Fibroblast of lung (primary cell): Measurements from ENCODE around the gene IGFL4. TPM values are rescaled to one million over a fixed set of nuclear protein-coding genes. Genes with fewer than 3 reads are reported as not detected.

Source experiments
- DNase-seq, 2 donors: peaks; one replicate each; pipeline versions ENCODE4 v3.0.0 to v3.0.0-alpha.2; 2010; ENCODE audit warnings: low read depth in 2 of 2
- H2AFZ ChIP-seq: 2 replicates; pipeline ENCODE4 v1.5.1; 2012; ENCODE audit warnings: low read length, control low read depth, inconsistent platforms
- H3K27ac ChIP-seq: 2 replicates; pipeline ENCODE4 v1.5.1; 2011; ENCODE audit warnings: low read length, control low read depth; ENCODE audit not compliant: insufficient read depth
- H3K27me3 ChIP-seq: 2 replicates; pipeline ENCODE4 v1.5.1; 2011; ENCODE audit warnings: mild to moderate bottlenecking, low read length; ENCODE audit not compliant: control insufficient read depth, insufficient read depth
- H3K36me3 ChIP-seq: 2 replicates; pipeline ENCODE4 v1.5.1; 2011; ENCODE audit warnings: low read length; ENCODE audit not compliant: control insufficient read depth, insufficient read depth
- H3K4me1 ChIP-seq: 2 replicates; pipeline ENCODE4 v1.5.1; 2011; ENCODE audit warnings: low read length; ENCODE audit not compliant: control insufficient read depth, insufficient read depth; ENCODE audit errors: extremely low read depth
- H3K4me2 ChIP-seq: 2 replicates; pipeline ENCODE4 v1.5.1; 2011; ENCODE audit warnings: low read length, control low read depth; ENCODE audit not compliant: insufficient read depth; ENCODE audit errors: extremely low read depth
- H3K4me3 ChIP-seq, 4 experiments: fragments of 200-600 bp in 1 of 4; sonication (generic) in 1 of 4; replicated peaks in 1 of 4; 2 replicates each; pipeline ENCODE4 v1.5.1; 2011 to 2016; ENCODE audit warnings: low read length in 4 of 4, low read depth in 3 of 4, mild to moderate bottlenecking in 3 of 4, control low read depth in 2 of 4, inconsistent platforms in 1 of 4, mixed read lengths in 1 of 4; ENCODE audit not compliant: insufficient read depth in 1 of 4; ENCODE audit errors: control extremely low read depth in 1 of 4
- H3K79me2 ChIP-seq: 2 replicates; pipeline ENCODE4 v1.5.1; 2012; ENCODE audit warnings: mild to moderate bottlenecking, low read length, inconsistent platforms; ENCODE audit not compliant: control insufficient read depth, insufficient read depth
- H3K9ac ChIP-seq: 2 replicates; pipeline ENCODE4 v1.5.1; 2011; ENCODE audit warnings: mild to moderate bottlenecking, low read length, control low read depth; ENCODE audit not compliant: insufficient read depth
- H3K9me3 ChIP-seq: 2 replicates; pipeline ENCODE4 v1.5.1; 2012; ENCODE audit warnings: low read depth, low read length; ENCODE audit not compliant: control insufficient read depth, insufficient read depth
- H4K20me1 ChIP-seq: 2 replicates; pipeline ENCODE4 v1.5.1; 2011; ENCODE audit warnings: low read length; ENCODE audit not compliant: control insufficient read depth, insufficient read depth; ENCODE audit errors: extremely low read depth
- CTCF ChIP-seq, 2 donors: IDR thresholded peaks in 1 of 2; conservative IDR thresholded peaks in 1 of 2; 1 replicate in 1 of 2; 2 replicates in 1 of 2; pipeline ENCODE4 v1.5.1; 2011 to 2012; ENCODE audit warnings: low read length in 2 of 2, control low read depth in 1 of 2, inconsistent platforms in 1 of 2, low read depth in 1 of 2, mild to moderate bottlenecking in 1 of 2
- EZH2 ChIP-seq: IDR thresholded peaks from 2 replicates; pipeline ENCODE4 v1.5.1; 2012; ENCODE audit warnings: low read length, control low read depth, mild to moderate bottlenecking; ENCODE audit errors: missing control alignments
- polyA plus RNA-seq, 2 donors: library from polyadenylated mRNA; depleted of rRNA in 1 of 2; stranded (reverse) in 1 of 2; unstranded in 1 of 2; fragments of >200 nt; gene quantifications; 2 replicates each; pipeline ENCODE4 v1.2.1, GENCODE V29; 2011 to 2012; ENCODE audit warnings: missing spikeins in 1 of 2
- total RNA-seq: library from RNA; depleted of rRNA; stranded (reverse); fragments of >200 nt; gene quantifications from 2 replicates; pipeline ENCODE4 v1.2.1, GENCODE V29; 2014

The IGFL4 gene
- total and polyA plus RNA-seq, 2 donors (not counting 1 experiment from before 2014, with no cell fraction given), result not detected

DNA sequence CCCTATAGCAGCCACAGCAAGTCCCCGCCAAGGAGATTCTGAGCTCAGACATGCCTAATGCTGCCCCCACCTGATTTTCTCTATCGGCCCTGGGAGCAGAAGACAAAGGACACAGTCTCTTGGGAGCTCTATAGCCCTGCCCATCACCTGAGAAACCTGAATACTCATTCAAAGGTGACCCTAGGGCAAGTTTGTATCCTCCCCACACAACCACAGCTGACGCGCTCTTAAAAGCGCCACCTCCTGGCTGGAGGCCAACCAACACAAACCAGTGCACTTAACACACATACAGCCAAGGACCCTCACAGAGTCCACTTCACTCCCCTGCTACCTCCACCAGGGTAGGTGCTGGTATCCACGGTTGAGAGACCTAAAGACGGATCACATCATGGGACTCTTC, 8.8 kb upstream of the IGFL4 start:
- no peaks in the 10 kb centered on the region for H3K9me3 ChIP-seq
- H3K9ac ChIP-seq, result no peak overlapping the region

DNA sequence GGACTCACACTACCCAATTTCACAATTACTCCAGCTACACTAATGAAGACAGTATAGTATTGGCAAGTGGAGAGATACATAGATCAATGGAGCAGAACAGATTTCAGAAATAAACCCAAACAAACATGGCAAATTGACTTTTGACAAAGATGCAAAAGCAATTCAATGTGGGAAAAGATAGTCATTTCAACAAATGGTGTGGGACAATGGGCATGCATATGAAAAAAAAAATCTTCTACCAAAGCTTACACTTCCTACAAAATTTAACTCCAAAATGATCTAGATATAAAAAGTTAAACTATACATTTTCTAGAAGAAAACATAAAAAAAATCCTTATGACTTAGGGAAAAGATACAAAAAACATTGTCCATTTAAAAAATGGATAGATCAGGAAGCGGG, 2.7 kb upstream of the IGFL4 start:
- H3K27me3 ChIP-seq, result peaks cover 9% of the 10 kb centered on the region
- H2AFZ ChIP-seq, result no peak overlapping the region
- no peak overlapping the region for H3K4me3 ChIP-seq
- H4K20me1 ChIP-seq, result no peaks in the 10 kb centered on the region
- H3K27ac ChIP-seq, result no peak overlapping the region
- no peaks in the 10 kb centered on the region for H3K36me3 ChIP-seq
- no peaks in the 10 kb centered on the region for H3K79me2 ChIP-seq
- DNase-seq, result no peak
- TF ChIP-seq EZH2 (no peak), CTCF (conservative IDR thresholded peaks at IDR 0.05 in 1 of 2, IDR thresholded peaks at IDR 0.05 in 1 of 2; ENCODE audit: low read depth in 1 of 2, low read length in 2 of 2) (no peak)
- no peak overlapping the region for H3K9ac ChIP-seq
- no peaks in the 10 kb centered on the region for H3K4me1 ChIP-seq
- no peaks in the 10 kb centered on the region for H3K9me3 ChIP-seq
- no peak overlapping the region for H3K4me2 ChIP-seq

More for the DNA sequence above, 8.8 kb upstream of the IGFL4 start:
- Histone ChIP-seq H3K79me2 (no peaks in the 10 kb centered on the region), H3K4me2 (no peak overlapping the region), H3K4me3 (no peak overlapping the region), H3K36me3 (no peaks in the 10 kb centered on the region), H3K27ac (no peak overlapping the region), H2AFZ (no peak overlapping the region), H4K20me1 (no peaks in the 10 kb centered on the region), H3K4me1 (no peaks in the 10 kb centered on the region), H3K27me3 (peaks cover 9% of the 10 kb centered on the region)
- TF ChIP-seq EZH2 (no peak), CTCF (conservative IDR thresholded peaks at IDR 0.05 in 1 of 2, IDR thresholded peaks at IDR 0.05 in 1 of 2; ENCODE audit: low read depth in 1 of 2, low read length in 2 of 2) (no peak)
- DNase-seq, result no peak

GRCh38 chr19:46042252-46042883, 1.6 kb upstream of the IGFL4 start:
- Histone ChIP-seq H3K9me3 (no peaks in the 10 kb centered on the region), H3K4me2 (no peak overlapping the region), H3K36me3 (no peaks in the 10 kb centered on the region), H3K27ac (no peak overlapping the region), H3K27me3 (peaks cover 9% of the 10 kb centered on the region), H3K4me3 (no peak overlapping the region), H3K4me1 (no peaks in the 10 kb centered on the region), H3K79me2 (no peaks in the 10 kb centered on the region), H4K20me1 (no peaks in the 10 kb centered on the region), H2AFZ (no peak overlapping the region), H3K9ac (no peak overlapping the region)
- no peak for TF ChIP-seq EZH2
- TF ChIP-seq CTCF (conservative IDR thresholded peaks at IDR 0.05 in 1 of 2, IDR thresholded peaks at IDR 0.05 in 1 of 2; ENCODE audit: low read depth in 1 of 2, low read length in 2 of 2), result no peak
- DNase-seq, result no peak
